Renal cortical epithelial cell (primary cell): ENCODE measurements around the gene PDE1A. TPM values are rescaled to one million over a fixed set of nuclear protein-coding genes. Genes with fewer than 3 reads are reported as not detected.
"Not testable (repeated sequence)": the region's sequence is repeated elsewhere in the genome, so short reads cannot be mapped to it uniquely, and the experiment has no call there.

Experiments used
- DNase-seq: peaks from one replicate; pipeline ENCODE4 v3.0.0-alpha.2; 2011; ENCODE audit warnings: low read depth
- total RNA-seq: library from RNA; depleted of rRNA; stranded (reverse); fragments of >200 nt; gene quantifications from 2 replicates; pipeline ENCODE4 v1.2.3, GENCODE V29; 2014

Gene PDE1A
- total RNA-seq, 1 donor from 2014 or later: 203 TPM

DNA sequence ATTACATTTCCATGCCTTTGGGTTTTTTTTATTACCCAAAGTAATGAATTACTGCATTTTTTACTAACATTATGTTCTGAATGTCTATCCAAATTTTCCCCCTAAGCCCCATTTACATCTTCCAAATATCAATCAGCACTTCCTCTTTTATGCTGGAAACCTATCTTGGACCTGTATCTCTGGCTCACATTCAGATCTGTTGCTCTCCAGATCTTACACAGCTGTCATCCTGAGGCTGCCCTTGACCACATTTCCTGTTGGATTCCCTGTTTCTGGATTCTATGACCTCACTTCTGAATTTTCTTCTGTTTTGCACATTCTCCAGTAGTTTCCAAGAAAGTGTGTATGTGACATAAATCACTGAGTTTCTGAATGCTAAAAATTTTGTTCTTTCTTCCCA, 146.7 kb downstream of the PDE1A start:
- DNase-seq: peak; percentile 30

DNA sequence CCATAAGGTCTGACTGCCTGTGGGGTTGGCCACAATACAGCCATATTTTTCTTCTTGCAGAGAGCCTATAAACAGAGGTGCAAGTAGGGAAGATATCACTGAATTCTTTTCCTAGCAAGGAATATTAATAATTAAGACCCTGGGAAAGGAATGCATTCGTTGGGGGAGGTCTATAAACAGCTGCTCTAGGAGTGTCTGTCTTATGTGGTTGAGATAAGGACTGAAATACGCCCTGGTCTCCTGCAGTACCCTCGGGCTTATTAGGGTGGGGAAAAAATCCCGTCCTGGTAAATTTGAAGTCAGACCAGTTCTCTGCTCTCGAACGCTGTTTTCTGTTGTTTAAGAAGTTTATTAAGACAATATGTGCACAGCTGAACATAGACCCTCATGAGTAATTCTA, 150.2 kb downstream of the PDE1A start:
- not testable (repeated sequence) for DNase-seq

DNA sequence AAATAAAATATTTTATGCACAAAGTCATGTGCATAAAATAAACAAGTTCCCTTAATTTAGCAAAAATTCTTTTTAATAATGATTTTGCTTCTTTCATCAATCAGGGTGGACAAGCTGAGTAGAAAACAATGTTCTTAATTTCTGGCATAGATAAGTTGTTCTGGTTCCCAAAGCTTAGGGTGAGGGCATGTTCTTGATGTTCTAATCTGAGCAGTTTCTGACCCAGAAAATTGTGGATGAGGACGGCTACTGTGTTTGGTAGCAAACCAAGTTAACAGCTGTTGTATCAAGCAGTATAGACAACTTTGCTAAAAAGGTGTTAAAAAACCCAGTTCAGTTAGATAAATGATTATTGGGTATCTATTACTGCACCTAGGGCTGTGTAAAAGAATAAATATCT, 158.9 kb downstream of the PDE1A start:
- no peak for DNase-seq

DNA sequence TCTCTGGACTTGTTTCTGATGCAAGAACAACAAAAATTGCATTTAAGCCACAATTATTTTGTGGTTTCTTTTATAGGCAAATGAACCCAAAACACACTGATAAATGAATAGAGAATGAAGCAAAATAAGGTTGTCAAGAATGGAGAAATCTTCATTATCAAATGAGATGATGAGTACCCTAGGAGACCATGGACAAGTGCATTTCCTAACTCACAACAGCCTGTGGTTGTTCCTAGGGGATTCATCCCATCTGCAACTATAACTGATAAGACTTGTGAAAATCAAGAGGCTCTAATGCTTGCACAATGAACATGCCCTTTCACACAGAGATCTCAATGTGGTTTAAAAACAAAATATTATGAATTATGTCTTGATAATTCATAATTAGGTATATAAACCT, 159.9 kb downstream of the PDE1A start:
- DNase-seq: no peak

DNA sequence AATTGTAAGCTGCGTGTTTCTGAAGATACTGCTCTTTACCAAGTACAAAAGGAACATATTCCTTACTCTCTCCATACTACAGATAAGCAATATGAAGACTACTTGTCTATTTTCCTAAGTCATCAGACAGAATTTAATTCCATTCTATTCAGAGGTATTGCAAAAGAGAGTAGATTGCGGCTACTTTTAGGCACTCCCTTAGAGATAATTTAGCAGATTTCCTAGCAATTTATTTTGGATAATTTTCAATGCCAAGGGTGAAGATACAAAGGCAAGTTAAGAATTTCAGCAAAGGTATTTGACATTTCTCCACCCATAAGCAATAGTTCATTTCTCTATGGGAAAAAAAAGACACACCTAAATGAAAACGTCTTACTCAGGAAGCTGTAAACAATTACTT, 161.1 kb downstream of the PDE1A start:
- no peak for DNase-seq

DNA sequence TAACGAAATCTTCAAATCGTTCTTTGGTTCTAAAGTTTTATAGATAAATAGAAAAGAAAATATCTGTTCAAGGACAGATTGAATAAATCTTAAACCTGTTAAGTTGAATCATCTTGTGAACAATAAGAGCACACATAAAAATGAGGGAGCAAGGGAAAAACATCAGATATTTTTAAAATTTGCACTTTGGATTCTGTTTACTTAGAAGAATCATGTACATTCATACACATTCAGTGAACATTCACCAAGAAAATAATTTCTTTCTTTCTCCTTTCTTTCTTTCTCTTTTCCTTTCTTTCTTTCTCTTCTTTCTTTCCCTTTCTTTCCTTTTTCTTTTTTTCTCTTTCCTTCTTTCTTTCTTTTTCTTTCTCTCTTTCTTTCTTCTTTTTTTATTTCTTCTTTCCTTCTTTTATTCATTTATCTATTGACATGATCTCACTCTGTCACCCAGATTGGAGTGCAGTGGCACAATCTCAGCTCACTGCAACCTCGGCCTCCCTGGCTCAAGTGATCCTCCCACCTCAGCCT, 164.9 kb downstream of the PDE1A start:
- DNase-seq: no peak

DNA sequence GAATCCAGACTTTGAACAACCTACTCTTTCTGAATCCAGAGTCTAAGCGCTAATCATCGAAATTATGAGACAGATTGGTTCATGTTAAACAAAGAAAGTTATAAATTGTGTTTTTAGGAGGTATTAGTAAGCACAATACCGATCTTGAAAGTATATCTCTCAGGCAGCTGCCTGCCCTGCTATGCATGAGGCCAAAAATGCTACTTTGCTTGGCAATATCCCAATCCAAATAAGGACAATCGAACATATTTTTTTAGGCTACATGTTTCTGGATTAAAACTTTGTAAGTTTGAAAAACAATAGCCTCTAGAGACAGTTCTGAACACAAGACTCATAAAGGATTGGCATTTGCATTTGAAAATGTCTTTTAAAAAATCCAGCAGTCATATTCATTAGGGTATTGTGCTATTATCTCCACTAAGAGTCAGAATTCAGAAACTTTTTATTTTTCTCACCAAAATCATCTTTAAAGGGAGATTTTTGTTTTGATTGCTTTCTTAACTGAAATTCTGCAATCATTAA, 167.1 kb downstream of the PDE1A start:
- no peak for DNase-seq

DNA sequence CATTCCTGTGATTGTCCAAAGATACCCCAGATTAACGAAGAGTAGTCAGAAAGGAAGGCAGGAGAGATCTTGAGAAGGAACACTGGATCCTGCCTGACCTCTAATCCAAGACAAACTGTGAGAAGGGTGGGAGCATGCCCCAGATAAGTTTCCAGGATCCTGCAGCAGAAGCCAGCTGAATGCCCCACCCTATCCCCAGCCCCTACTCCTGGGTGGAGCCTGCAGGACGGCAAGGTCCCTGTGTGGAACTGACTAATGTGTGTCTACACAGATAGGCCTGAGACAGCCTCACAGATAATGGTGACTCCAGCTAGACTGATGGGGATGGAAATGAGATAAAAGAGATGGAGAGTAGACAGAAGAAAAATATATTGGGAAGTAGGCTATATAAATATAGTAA, 174.3 kb downstream of the PDE1A start:
- DNase-seq: no peak

DNA sequence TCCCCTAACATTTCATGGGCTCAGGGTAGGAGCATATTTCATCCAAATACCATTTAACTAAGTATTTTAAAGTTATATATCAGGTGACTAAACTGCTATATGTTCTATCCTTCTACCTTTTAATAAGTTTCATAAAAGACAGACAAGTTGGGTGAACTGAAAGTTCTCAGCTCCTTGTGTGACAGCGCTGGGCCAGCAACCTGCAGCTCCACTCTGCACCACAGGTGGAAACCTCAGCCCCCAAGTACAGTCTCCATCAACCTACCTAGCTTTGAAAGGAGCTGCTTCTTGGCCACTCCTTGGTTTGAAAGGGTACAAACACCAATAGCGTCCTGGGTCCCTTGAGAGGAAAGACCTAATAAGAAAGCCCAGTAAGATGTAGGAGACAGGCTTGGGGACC, 177.9 kb downstream of the PDE1A start:
- no peak for DNase-seq

DNA sequence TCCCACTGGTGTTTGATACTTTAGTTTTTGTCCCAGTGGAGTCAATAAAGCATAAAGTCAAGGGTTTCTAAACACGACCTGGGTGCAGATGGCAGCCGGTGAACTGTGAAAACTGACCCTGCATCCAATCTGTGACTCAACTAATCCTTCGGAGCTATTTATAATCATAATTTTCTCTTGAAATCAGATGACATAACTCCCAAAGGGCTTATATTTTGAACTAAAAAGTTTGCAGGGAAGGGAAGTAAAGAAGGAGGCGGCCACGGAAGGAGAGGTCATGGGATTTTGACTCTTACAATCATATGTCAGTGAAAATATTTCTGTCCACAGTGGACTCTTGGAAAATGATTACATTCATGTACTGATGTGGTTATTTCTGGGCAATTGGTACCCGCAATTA, 178.5 kb downstream of the PDE1A start:
- DNase-seq: no peak

DNA sequence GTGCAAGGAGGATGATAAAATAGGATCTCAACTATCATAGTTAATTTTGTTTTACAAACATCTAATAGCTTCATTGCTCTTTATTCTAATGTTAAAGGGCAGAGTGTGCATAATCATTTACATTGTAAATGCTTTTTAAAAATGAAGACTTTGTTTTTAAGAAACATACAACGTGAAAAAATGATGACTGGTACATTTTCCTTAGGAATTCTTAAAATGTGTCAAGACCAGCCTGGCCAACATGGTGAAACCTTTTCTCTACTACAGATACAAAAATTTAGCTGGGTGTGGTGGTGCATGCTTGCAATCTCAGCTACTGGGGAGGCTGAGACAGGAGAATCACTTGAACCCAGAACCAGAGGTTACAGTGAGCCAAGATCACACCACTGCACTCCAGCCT, 179.0 kb downstream of the PDE1A start:
- no peak for DNase-seq

DNA sequence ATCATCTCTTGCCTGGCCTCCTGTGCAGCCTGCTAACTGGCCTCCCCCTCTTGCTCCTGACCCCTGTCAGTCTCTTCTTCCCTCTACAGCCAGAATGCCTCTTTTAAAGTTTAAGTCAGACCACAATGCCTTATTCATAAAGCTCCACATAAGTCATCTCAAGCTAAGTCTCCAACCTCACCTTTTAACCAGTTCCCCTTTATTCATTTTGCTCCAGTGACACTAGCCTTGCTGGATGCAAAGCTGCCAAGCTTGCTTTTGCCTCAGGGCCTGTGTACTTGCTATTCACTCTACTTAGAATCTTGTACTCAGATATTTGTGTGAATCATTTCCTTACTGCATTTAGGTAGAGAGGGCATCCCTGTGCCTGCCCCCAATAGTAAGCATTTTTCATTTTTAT, 180.9 kb downstream of the PDE1A start:
- peak; percentile 56 for DNase-seq

DNA sequence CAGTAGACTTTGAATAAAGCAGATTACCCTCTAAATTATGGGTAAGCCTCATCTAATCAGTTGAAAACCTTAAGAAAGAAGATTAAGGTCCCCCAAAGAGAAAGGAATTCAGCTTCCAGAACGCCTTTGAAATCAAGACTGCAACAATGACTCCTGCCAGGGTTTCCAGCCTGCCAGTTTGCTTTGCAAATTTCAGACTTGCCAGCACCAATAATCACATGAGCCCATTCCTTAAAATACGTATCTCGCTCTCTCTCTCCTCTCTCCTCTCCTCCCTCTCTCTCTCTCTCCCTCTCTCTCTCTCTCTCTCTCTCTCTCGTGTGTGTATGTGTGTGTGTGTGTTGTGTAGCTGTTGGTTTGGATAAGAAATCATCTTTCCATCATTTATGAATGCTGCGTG, 184.2 kb downstream of the PDE1A start:
- no peak for DNase-seq

DNA sequence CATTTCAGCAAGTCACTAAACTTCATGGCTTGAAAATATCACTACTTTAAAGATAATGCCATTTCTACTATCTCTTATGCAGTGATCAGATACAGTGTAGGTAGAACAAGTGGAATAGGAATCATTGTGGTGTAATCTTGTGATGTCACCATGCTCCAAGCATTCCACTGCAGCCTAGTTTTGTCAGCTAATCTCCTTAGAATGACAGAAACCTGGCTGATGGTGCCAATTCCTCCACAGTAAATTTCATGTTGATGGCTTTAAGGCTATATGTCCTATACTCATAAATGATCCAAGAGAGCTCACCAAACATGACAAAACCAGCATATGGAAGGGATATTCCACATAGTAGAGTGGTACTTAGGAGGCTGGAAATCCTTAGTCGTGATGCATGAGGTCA, 184.9 kb downstream of the PDE1A start:
- no peak for DNase-seq

DNA sequence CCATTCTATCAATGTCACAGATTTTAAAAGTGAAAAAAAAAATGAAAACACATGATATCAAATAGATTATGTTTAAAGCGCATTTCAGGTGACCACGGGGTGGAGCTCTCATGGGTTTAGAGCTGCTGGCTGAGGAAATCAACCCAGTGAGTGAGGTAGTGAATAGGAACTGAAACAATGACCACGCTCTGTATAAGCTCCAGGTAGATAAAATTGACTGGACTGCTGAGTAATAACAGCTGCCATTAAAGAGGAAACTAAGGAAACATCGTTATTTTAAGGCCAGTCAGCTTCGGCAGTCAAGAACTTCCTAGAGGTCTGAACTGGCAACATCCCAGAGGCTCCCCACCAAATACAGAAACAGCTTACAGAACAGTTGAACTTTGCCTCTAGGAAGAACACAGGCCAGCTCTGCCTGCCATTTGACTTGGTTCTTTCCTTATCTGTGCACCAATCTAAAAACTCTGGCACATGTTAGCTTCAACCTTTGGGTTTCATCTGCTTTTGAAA, 185.9 kb downstream of the PDE1A start:
- peak; percentile 65 for DNase-seq

DNA sequence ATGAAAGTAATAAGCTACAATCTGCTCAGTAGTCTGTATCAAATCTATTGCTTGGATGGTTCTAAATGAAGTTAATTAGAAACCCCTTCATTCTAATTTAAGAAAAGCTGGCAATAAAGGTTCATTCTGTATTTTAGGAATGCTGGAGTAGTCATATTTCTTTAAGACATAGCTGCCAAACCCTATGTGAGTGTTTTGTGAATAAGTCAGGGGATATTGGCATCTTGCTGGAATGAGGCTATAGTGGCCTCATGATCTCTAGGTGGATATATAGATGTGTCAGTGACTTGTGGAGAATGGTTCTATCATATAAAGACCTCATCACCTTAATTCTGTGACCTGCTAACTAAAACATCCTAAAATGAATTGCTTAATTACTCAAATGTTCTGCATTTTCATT, 196.3 kb downstream of the PDE1A start:
- DNase-seq: no peak

DNA sequence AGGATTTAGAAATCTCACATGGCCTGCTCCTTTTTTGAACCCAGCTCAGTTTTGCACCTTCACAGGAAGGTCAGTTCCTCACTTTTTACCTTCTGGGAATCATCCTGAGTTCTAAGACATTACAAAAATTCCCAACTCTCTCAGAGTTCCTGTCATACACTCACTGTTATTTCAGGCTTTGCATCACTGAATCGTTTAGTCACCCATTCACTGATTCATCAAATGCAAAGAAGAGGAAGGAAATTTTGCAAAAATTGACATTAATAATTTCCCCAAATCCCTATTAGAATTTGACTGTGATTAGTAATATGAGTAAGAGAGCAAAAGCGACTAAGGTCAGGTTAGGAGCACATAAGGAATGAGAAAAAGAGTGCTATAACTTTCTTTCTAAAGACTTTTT, 197.5 kb downstream of the PDE1A start:
- DNase-seq: peak; percentile 54

DNA sequence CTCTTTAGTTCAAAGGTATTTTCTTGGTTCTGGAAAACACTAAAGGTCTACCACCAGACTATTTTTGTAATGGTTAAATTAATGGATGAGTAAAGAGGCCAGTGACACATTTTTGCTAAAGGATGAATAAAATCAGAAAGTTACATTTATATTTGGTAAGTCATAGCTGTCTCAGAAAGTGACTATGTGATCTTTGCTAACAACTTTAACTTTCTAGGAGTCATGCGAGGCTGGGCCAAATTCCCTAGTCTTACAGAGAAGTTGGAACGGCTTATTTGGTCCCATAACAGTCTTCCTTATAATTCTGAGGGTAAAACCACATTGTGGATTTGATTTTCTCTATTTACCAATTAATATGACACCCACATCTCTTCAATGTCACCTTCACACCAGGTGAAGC, 198.1 kb downstream of the PDE1A start:
- DNase-seq: peak; percentile 29

DNA sequence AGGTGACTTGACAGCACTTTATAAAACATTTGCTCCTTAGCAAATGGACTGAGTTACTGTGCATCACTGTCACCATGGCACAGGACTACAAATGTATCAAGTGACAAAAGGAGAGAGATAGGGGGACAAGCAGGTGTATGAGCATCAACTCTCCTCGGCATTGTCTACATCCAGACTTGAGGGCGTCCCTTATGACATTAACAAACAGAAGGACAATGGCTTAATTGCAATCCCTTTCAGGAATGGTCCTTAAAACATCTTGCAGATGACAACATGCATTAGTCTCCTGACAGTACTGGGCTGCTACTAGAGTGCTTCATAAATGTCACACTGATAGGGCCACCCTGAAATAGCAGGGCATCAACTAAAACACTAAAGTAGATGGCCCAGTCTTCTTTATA, 198.8 kb downstream of the PDE1A start:
- DNase-seq: no peak

DNA sequence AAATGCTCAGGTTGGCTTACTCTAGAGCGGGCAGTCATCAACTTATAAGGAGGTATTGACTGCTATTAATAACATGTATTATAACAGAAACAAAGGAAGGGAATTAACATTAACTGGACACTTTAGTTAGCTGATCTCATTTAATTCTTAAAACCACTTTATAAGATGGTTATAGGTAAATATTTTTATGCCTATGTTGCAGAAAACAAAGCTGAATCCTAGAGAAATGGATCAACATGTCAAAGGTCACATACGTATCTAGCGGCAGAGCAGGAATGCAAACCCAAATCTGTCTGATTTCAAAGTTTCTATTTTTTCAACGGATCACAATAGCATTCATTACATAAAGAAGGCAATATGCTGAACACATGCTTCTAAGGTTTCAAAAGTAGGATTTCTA, 200.0 kb downstream of the PDE1A start:
- DNase-seq: no peak

DNA sequence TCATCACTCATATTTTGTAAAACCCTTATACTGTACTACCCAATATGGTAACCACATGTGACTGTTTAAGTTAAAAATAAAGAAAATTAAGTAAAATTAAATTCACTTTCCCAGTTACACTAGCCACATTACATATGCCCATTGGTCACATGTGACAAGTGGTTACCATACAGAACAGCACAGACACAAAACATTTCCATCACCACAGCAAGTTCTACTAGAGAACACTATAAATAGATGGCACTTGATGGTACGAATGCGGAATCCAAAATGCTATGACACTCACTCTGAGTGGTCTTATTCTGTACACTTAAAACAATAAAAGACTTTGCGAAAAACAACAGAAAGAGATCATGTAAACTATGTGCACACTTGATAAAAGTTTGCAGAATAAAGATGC, 202.2 kb downstream of the PDE1A start:
- DNase-seq: no peak

DNA sequence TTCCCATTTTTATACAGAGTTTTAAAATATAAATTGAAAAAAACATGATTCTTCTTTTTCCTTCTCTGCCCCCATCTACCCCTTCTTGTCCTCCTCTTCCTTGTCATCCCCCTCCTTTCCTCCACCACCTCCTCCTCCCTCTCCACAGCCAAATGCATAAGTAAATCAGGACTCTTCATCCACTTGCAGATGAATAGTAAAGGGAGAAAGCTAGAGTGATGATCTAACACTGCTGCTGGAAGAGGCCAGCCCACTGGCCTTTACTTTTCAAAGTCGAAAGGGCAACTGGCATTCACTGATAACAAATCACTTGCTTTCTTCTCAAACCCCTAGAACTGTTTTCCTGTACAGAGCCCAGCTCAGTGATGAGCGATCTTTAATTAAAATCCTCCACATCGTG, 205.8 kb downstream of the PDE1A start:
- no peak for DNase-seq

DNA sequence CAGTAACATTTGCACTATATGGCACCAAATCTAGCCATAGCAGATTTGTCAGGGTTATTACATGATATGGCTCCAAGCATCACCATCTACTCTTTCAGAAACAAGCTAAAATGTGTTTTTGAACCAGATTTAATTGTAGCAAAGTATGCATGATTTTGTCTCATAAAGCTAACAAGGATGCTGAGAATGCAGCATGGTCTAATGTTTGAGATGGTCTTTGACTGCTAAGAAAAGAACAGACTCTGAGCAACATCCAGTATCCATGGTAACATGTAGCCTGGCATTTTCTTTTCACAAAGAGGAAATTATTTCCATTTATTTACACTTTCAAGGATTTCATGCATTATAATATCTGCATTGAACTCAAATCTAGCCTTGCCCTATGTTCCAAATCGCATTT, 206.5 kb downstream of the PDE1A start:
- DNase-seq: no peak

DNA sequence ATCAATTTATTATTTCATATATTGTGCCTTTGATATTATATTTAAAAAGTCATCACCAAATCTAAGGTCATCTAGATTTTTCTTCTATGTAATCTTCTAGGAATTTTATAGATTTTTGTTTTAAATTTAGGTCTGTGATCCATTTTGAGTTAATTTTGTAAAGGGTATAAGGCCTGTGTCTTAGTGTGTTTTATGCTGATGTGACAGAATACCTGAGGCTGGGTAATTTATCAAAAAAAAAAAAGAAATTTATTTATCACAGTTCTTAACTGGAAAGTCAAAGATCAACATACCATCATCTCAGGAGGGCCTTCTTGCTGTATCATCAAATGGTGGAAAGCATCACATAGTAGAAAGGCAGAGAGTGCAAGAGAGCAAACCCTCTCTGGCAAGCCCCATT, 216.2 kb downstream of the PDE1A start:
- DNase-seq: no peak
